Right lobe of liver (tissue), 6 donors: ENCODE data around the gene PTBP3. TPM values are rescaled to one million over a fixed set of nuclear protein-coding genes. Genes with fewer than 3 reads are reported as not detected.
"Not testable (repeated sequence)": the region's sequence is repeated elsewhere in the genome, so short reads cannot be mapped to it uniquely, and the experiment has no call there.

Source experiments
- ATAC-seq, 4 donors: fragments of 200-7000 bp; cut with Tn5 transposase; one replicate each; pipeline ENCODE4 v1.9.1; 2020; ENCODE audit warnings: mild to moderate bottlenecking in 4 of 4, moderate library complexity in 4 of 4
- DNase-seq, 3 donors: peaks; one replicate each; pipeline ENCODE4 v3.0.0-alpha.2; 2020
- H3K27ac ChIP-seq, 3 donors: fragments of 200-600 bp; one replicate each; pipeline ENCODE4 v1.8.0; 2022
- H3K27me3 ChIP-seq, 2 donors: fragments of 200-600 bp; one replicate each; pipeline ENCODE4 v1.8.0; 2022
- H3K36me3 ChIP-seq, 4 donors: fragments of 200-600 bp; sonication (generic) in 1 of 4; one replicate each; pipeline versions ENCODE4 v1.5.1 to v1.8.0; 2017 to 2022; ENCODE audit warnings: control low read depth in 1 of 4
- H3K4me1 ChIP-seq, 4 donors: fragments of 200-600 bp; sonication (generic) in 1 of 4; one replicate each; pipeline versions ENCODE4 v1.5.1 to v1.8.0; 2017 to 2022; ENCODE audit warnings: control low read depth in 1 of 4
- H3K4me3 ChIP-seq, 3 donors: fragments of 200-600 bp; one replicate each; pipeline ENCODE4 v1.8.0; 2022
- H3K9me3 ChIP-seq, 4 donors: fragments of 200-600 bp; sonication (generic) in 1 of 4; one replicate each; pipeline versions ENCODE4 v1.5.1 to v1.8.0; 2017 to 2022; ENCODE audit warnings: control low read depth in 1 of 4
- POLR2A ChIP-seq: fragments of 450-650 bp; IDR thresholded peaks from one replicate; pipeline ENCODE4 v1.6.1; 2017; ENCODE audit warnings: antibody characterized with exemption, mild to moderate bottlenecking
- WGBS: methylation state at CpG from one replicate; pipeline ENCODE4 v1.1.6; 2018; ENCODE audit warnings: low coverage, low lambda C conversion rate; ENCODE audit not compliant: insufficient coverage; ENCODE audit errors: missing lambda C conversion rate; 5-methylcytosine and 5-hydroxymethylcytosine counted together
- intact Hi-C, 2 donors: fragments of 100-400 bp; cut with DNase I; formaldehyde crosslinking; loops; one replicate each; pipeline versions ENCODE4 v1.11.2 to v1.14.1; 2022
- total RNA-seq, 6 experiments: library from RNA; depleted of rRNA in 2 of 6; stranded (reverse); fragments of >200 nt in 2 of 6; fragmentation: NEBNext Ultra II Directional in 3 of 6; extraction: Animal tissue kit (Norgen Biotek cat#: 25700) in 3 of 6; gene quantifications; one replicate each; pipeline versions ENCODE4 v1.1.0 to v1.2.4, GENCODE V29; 2016 to 2023
- TF ChIP-seq, protein P1 (sequence below), 4 donors: fragments of 200-600 bp in 3 of 4; fragments of 450-650 bp in 1 of 4; IDR thresholded peaks; one replicate each; pipeline versions ENCODE4 v1.5.1 to v1.8.0; 2016 to 2022; ENCODE audit warnings: antibody characterized with exemption in 4 of 4, mild to moderate bottlenecking in 2 of 4
- donor health status: DM: no; HTN: yes; CAD: no.
- donor health status: DM: no; HTN: no; CAD: no.
- donor health status: DM: no; HTN: no; CAD: no.
- donor health status: DM: no; HTN: yes; CAD: no.
- donor health status: DM: no; HTN: yes; CAD: no.

PTBP3 gene
- total RNA-seq, 6 experiments from 2014 or later, result 16.3 to 29.9 (median 19.3) TPM

DNA sequence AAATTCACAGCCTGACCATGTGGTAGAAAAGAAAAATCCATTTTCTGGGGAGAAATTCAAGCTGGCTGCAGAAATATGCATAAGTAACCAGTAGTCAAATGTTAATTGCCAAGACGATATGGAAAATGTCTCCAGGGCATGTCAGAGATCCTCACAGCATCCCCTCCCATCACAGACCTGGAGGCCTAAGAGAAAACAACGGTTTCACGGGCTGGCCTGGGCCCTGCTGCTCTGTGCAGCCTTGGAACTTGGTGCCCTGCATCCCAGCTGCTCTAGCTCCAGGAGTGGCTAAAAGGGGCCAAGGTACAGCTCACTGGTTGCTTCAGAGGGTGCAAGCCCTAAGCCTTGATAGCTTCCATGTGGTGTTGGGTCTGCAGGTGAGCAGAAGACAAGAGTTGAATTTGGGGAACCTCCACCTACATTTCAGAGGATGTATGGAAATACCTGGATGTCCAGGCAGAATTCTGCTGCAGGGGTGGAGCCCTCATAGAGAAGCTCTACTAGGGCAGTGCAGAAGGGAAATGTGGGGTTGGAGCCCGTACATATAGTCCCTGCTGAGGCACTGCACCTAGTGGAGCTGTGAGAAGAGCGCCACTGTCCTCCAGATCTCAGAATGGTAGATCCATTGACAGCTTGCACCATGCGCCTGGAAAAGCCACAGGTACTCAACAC lies 49.7 kb downstream of the PTBP3 start:
- TF ChIP-seq, protein P1, sequence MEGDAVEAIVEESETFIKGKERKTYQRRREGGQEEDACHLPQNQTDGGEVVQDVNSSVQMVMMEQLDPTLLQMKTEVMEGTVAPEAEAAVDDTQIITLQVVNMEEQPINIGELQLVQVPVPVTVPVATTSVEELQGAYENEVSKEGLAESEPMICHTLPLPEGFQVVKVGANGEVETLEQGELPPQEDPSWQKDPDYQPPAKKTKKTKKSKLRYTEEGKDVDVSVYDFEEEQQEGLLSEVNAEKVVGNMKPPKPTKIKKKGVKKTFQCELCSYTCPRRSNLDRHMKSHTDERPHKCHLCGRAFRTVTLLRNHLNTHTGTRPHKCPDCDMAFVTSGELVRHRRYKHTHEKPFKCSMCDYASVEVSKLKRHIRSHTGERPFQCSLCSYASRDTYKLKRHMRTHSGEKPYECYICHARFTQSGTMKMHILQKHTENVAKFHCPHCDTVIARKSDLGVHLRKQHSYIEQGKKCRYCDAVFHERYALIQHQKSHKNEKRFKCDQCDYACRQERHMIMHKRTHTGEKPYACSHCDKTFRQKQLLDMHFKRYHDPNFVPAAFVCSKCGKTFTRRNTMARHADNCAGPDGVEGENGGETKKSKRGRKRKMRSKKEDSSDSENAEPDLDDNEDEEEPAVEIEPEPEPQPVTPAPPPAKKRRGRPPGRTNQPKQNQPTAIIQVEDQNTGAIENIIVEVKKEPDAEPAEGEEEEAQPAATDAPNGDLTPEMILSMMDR (IDR thresholded peaks at IDR 0.05), result no peak
- no peak for TF ChIP-seq POLR2A
- Histone ChIP-seq H3K4me1 (no peaks in the 10 kb centered on the region), H3K4me3 (no peak overlapping the region), H3K27ac (no peak overlapping the region), H3K9me3 (no peaks in the 10 kb centered on the region), H3K36me3 (no peaks in the 10 kb centered on the region), H3K27me3 (no peaks in the 10 kb centered on the region)
- WGBS, result 90% methylated on average over 2 of the region's 6 CpGs
- intact Hi-C loops, result no loop called here
- DNase-seq, result no peak
- no peak for ATAC-seq

DNA sequence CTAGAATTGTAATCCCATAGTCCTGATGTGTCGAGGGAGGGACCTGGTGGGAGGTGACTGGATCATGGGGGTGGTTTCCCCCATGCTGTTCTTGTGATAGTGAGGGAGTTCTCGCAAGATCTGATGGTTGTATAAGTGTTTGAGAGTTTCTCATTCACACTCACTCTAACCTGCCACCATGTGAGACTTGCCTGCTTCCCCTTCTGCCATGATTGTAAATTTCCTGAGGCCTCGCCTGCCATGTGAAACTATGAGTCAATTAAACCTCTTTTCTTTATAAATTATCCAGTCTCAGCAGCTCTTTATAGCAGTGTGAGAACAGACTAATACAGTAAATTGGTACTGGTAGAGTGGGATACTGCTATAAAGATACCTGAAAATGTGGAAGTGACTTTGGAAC lies 50.6 kb downstream of the PTBP3 start:
- H3K4me3 ChIP-seq, DNase-seq, H3K4me1 ChIP-seq, H3K36me3 ChIP-seq, H3K9me3 ChIP-seq, intact Hi-C loops, H3K27me3 ChIP-seq, ATAC-seq, H3K27ac ChIP-seq: not testable (repeated sequence)
- 92% methylated on average over 3 of the region's 3 CpGs for WGBS

DNA sequence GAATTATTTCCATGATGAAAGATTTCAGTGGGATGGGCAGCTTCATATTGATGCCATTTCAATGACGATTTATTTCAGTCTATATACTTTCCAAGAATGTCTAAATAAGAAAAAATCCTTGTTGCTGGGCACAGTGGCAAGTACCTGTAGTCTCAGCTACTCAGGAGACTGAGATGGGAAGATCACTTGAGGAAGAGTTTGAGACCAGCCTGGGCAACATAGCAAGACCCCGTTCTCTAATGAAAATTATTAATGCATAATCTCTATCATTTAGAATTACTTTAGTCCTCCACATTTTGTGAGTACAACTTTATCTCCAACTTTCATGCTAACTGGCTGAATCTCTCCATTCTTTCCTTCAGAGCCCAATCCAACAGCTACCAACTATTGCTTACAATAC lies 52.5 kb downstream of the PTBP3 start:
- no peaks in the 10 kb centered on the region for H3K4me1 ChIP-seq
- no peaks in the 10 kb centered on the region for H3K9me3 ChIP-seq
- TF ChIP-seq POLR2A, result no peak
- TF ChIP-seq, protein P1 (IDR thresholded peaks at IDR 0.05), result no peak
- H3K27ac ChIP-seq, result no peak overlapping the region
- WGBS, result 92% methylated on average over 2 of the region's 2 CpGs
- no peak overlapping the region for H3K4me3 ChIP-seq
- intact Hi-C loops, result no loop called here
- ATAC-seq (no peak), DNase-seq (no peak)
- no peaks in the 10 kb centered on the region for H3K27me3 ChIP-seq
- no peaks in the 10 kb centered on the region for H3K36me3 ChIP-seq

DNA sequence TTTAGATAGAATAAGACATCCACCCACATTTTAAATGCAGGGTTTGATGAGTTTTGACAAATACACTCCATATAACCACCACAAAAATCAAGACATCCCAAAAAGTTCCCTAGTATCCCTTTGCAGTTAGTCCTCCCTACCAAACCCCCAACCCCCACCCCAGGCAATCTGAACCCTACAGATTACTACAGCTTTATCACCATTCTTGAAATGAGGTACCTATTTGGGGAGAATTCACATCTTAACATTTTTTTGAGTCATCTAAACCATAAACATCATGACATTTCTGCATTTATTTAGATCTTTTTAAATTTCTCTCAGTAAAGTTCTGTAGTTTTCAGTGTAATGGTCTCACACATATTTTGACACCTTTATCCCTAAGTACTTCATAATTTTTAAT lies 53.9 kb downstream of the PTBP3 start:
- no peaks in the 10 kb centered on the region for H3K27me3 ChIP-seq
- H3K27ac ChIP-seq, result no peak overlapping the region
- DNase-seq (no peak), ATAC-seq (no peak)
- intact Hi-C loops, result no loop called here
- no peak overlapping the region for H3K4me3 ChIP-seq
- no peaks in the 10 kb centered on the region for H3K36me3 ChIP-seq
- TF ChIP-seq, protein P1 (IDR thresholded peaks at IDR 0.05), result no peak
- TF ChIP-seq POLR2A, result no peak
- H3K4me1 ChIP-seq, result no peaks in the 10 kb centered on the region
- H3K9me3 ChIP-seq, result no peaks in the 10 kb centered on the region

DNA sequence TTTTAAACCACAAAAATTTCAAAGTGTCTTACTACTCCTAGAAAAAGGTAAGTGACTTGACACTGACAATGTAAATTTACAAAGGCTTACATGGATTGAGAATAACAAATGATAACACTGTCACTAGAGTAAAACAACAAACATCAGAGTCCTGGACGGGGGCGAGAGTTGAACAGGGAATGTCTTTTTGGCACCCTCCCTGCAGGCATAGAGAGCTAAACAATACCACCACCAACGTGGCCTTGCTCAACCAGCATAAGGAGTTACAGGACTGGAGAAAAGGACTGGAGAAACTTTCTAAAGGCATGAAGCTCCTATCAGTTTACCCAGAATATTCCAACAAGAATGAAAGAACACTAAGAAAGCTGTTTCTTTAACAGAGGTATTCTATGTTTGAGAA lies 55.3 kb downstream of the PTBP3 start:
- no peaks in the 10 kb centered on the region for H3K9me3 ChIP-seq
- DNase-seq (no peak), ATAC-seq (peak in 1 of 4 donors; percentile 44)
- no peak overlapping the region for H3K27ac ChIP-seq
- no peaks in the 10 kb centered on the region for H3K36me3 ChIP-seq
- no peak overlapping the region for H3K4me3 ChIP-seq
- intact Hi-C loops, result no loop called here
- 23% methylated on average over 3 of the region's 3 CpGs for WGBS
- H3K4me1 ChIP-seq, result no peaks in the 10 kb centered on the region
- H3K27me3 ChIP-seq, result no peaks in the 10 kb centered on the region
- TF ChIP-seq, protein P1 (IDR thresholded peaks at IDR 0.05), result no peak
- TF ChIP-seq POLR2A, result no peak
